ENCODE measurements around the gene SRRT. TPM values are rescaled to one million over a fixed set of nuclear protein-coding genes. Genes with fewer than 3 reads are reported as not detected.
"Not testable (repeated sequence)": the region's sequence is repeated elsewhere in the genome, so short reads cannot be mapped to it uniquely, and the experiment has no call there.

Gene SRRT
- total and polyA plus RNA-seq, 4 donors = 27.2 to 45.0 (median 30.3) TPM

GRCh38 chr7:100921039-100921438 lies 46.1 kb downstream of the SRRT start:
- Histone ChIP-seq H3K4me1 (ENCODE audit: control insufficient read depth in 4 of 4, insufficient read depth in 4 of 4, low read length in 3 of 4) (peaks cover 0 to 2% (median 0%) of the 10 kb centered on the region in 4 donors), H3K9ac (ENCODE audit: low read depth in 1 of 2, low read length in 2 of 2) (no peak overlapping the region), H3K4me3 (ENCODE audit: low read depth in 1 of 3, low read length in 3 of 3) (no peak overlapping the region), H3K36me3 (ENCODE audit: control insufficient read depth in 4 of 4, insufficient read depth in 3 of 4, low read depth in 1 of 4, low read length in 3 of 4) (no peaks in the 10 kb centered on the region), H3K27me3 (ENCODE audit: control insufficient read depth in 4 of 4, insufficient read depth in 4 of 4, low read length in 3 of 4) (no peaks in the 10 kb centered on the region), H3K27ac (ENCODE audit: low read depth in 1 of 2, low read length in 2 of 2) (no peak overlapping the region), H3K9me3 (ENCODE audit: control insufficient read depth in 4 of 4, low read length in 3 of 4) (no peaks in the 10 kb centered on the region)
- no peak for TF ChIP-seq GABPA (IDR thresholded peaks at IDR 0.05 in 1 of 2, conservative IDR thresholded peaks at IDR 0.05 in 1 of 2)
- TF ChIP-seq HNF4A (conservative IDR thresholded peaks at IDR 0.05) = no peak
- TF ChIP-seq JUND (IDR thresholded peaks at IDR 0.05) = no peak
- TF ChIP-seq RXRA (IDR thresholded peaks at IDR 0.05) = no peak
- TF ChIP-seq TAF1 (conservative IDR thresholded peaks at IDR 0.05) = no peak
- TF ChIP-seq, protein P1, sequence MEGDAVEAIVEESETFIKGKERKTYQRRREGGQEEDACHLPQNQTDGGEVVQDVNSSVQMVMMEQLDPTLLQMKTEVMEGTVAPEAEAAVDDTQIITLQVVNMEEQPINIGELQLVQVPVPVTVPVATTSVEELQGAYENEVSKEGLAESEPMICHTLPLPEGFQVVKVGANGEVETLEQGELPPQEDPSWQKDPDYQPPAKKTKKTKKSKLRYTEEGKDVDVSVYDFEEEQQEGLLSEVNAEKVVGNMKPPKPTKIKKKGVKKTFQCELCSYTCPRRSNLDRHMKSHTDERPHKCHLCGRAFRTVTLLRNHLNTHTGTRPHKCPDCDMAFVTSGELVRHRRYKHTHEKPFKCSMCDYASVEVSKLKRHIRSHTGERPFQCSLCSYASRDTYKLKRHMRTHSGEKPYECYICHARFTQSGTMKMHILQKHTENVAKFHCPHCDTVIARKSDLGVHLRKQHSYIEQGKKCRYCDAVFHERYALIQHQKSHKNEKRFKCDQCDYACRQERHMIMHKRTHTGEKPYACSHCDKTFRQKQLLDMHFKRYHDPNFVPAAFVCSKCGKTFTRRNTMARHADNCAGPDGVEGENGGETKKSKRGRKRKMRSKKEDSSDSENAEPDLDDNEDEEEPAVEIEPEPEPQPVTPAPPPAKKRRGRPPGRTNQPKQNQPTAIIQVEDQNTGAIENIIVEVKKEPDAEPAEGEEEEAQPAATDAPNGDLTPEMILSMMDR (IDR thresholded peaks at IDR 0.05; ENCODE audit: low read depth, low read length, missing input control) = no peak
- TF ChIP-seq EGR1 (IDR thresholded peaks at IDR 0.05; ENCODE audit: low read depth in 2 of 2) = no peak
- no peak for TF ChIP-seq FOXA1 (IDR thresholded peaks at IDR 0.05)
- no peak for TF ChIP-seq ZBTB33 (IDR thresholded peaks at IDR 0.05)
- TF ChIP-seq SP1 (IDR thresholded peaks at IDR 0.05) = no peak
- DNase-seq (ENCODE audit: low spot score) = no peak

DNA sequence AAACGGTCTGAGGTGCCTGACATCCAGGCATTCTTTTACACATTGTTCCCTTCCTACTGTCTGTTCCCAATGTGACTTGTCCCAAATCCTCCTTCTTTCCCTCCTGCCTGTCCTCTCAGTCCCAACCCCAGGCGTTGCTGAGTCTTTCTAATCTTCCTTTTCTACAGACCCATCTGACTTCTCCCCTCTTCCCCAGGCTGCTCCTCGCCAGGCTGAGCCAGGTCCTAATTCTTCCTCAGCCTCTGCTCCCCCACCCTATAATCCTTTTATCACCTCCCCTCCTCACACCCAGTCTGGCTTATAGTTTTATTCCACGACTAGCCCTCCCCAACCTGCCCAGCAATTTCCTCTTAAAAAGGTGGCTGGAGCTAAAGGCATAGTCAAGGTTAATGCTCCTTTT lies 48.7 kb downstream of the SRRT start:
- WGBS = 64% methylated on average over 4 of the region's 4 CpGs
- DNase-seq (ENCODE audit: low spot score); H3K27ac ChIP-seq (ENCODE audit: low read depth in 1 of 2, low read length in 2 of 2); H3K9me3 ChIP-seq (ENCODE audit: control insufficient read depth in 4 of 4, low read length in 3 of 4); H3K4me3 ChIP-seq (ENCODE audit: low read depth in 1 of 3, low read length in 3 of 3); H3K4me1 ChIP-seq (ENCODE audit: control insufficient read depth in 4 of 4, insufficient read depth in 4 of 4, low read length in 3 of 4); H3K9ac ChIP-seq (ENCODE audit: low read depth in 1 of 2, low read length in 2 of 2); H3K27me3 ChIP-seq (ENCODE audit: control insufficient read depth in 4 of 4, insufficient read depth in 4 of 4, low read length in 3 of 4); H3K36me3 ChIP-seq (ENCODE audit: control insufficient read depth in 4 of 4, insufficient read depth in 3 of 4, low read depth in 1 of 4, low read length in 3 of 4): not testable (repeated sequence)

- 91% methylated on average over 1 of the region's 1 CpG for WGBS
- H3K27ac ChIP-seq (ENCODE audit: low read depth in 1 of 2, low read length in 2 of 2) = no peak overlapping the region
- DNase-seq (ENCODE audit: low spot score) = no peak
- H3K27me3 ChIP-seq (ENCODE audit: control insufficient read depth in 4 of 4, insufficient read depth in 4 of 4, low read length in 3 of 4) = no peaks in the 10 kb centered on the region
- H3K9ac ChIP-seq (ENCODE audit: low read depth in 1 of 2, low read length in 2 of 2) = no peak overlapping the region
- H3K4me1 ChIP-seq (ENCODE audit: control insufficient read depth in 4 of 4, insufficient read depth in 4 of 4, low read length in 3 of 4) = no peaks in the 10 kb centered on the region
- H3K4me3 ChIP-seq (ENCODE audit: low read depth in 1 of 3, low read length in 3 of 3) = no peak overlapping the region
- no peaks in the 10 kb centered on the region for H3K9me3 ChIP-seq (ENCODE audit: control insufficient read depth in 4 of 4, low read length in 3 of 4)
- no peaks in the 10 kb centered on the region for H3K36me3 ChIP-seq (ENCODE audit: control insufficient read depth in 4 of 4, insufficient read depth in 3 of 4, low read depth in 1 of 4, low read length in 3 of 4)
- TF ChIP-seq HNF4G (IDR thresholded peaks at IDR 0.05) = no peak
- TF ChIP-seq RAD21 (IDR thresholded peaks at IDR 0.05) = no peak
- TF ChIP-seq TAF1 (conservative IDR thresholded peaks at IDR 0.05) = no peak
- TF ChIP-seq ATF3 (IDR thresholded peaks at IDR 0.05) = no peak
- no peak for TF ChIP-seq YY1 (IDR thresholded peaks at IDR 0.05)
- TF ChIP-seq FOXA2 (IDR thresholded peaks at IDR 0.05) = no peak
- TF ChIP-seq EGR1 (IDR thresholded peaks at IDR 0.05; ENCODE audit: low read depth in 2 of 2) = no peak
- no peak for TF ChIP-seq JUND (IDR thresholded peaks at IDR 0.05)
- no peak for TF ChIP-seq SP1 (IDR thresholded peaks at IDR 0.05)
- TF ChIP-seq, protein P1 (IDR thresholded peaks at IDR 0.05; ENCODE audit: low read depth, low read length, missing input control) = no peak
- no peak for TF ChIP-seq NR2F2 (IDR thresholded peaks at IDR 0.05)
- no peak for TF ChIP-seq RXRA (IDR thresholded peaks at IDR 0.05)
- no peak for TF ChIP-seq GABPA (IDR thresholded peaks at IDR 0.05 in 1 of 2, conservative IDR thresholded peaks at IDR 0.05 in 1 of 2)
- TF ChIP-seq MAX (IDR thresholded peaks at IDR 0.05) = no peak
- no peak for TF ChIP-seq ZBTB33 (IDR thresholded peaks at IDR 0.05)
Observed at GRCh38 chr7:100929808-100930174, 54.9 kb downstream of the SRRT start.

All from liver (tissue), 9 donors.